CD14-positive monocyte (primary cell): ENCODE measurements around the gene KRT8. TPM values are rescaled to one million over a fixed set of nuclear protein-coding genes. Genes with fewer than 3 reads are reported as not detected.

Experiments
- DNase-seq, 3 donors: peaks; one replicate each; pipeline ENCODE4 v3.0.0-alpha.2; 2011 to 2022
- H2AFZ ChIP-seq: 2 replicates; pipeline ENCODE4 v1.6.0; 2012; ENCODE audit warnings: mild to moderate bottlenecking, low read depth, low read length, inconsistent platforms; ENCODE audit not compliant: insufficient read depth, poor library complexity, severe bottlenecking
- H3K27ac ChIP-seq, 2 donors: 1 replicate in 1 of 2; 2 replicates in 1 of 2; pipeline ENCODE4 v1.5.1; 2012 to 2013; ENCODE audit warnings: low read length in 2 of 2, control low read depth in 1 of 2, inconsistent platforms in 1 of 2, low read depth in 1 of 2, mild to moderate bottlenecking in 1 of 2
- H3K27me3 ChIP-seq, 2 donors: one replicate each; pipeline versions ENCODE4 v1.6.0 to v1.6.1; 2011 to 2013; ENCODE audit warnings: low read length in 2 of 2; ENCODE audit not compliant: control insufficient read depth in 2 of 2, insufficient read depth in 2 of 2
- H3K36me3 ChIP-seq, 2 donors: replicated peaks in 1 of 2; 1 replicate in 1 of 2; 2 replicates in 1 of 2; pipeline versions ENCODE4 v1.5.1 to v1.6.1; 2012 to 2013; ENCODE audit warnings: low read length in 2 of 2, control low read depth in 1 of 2, inconsistent platforms in 1 of 2, mild to moderate bottlenecking in 1 of 2; ENCODE audit not compliant: insufficient read depth in 2 of 2, control insufficient read depth in 1 of 2
- H3K4me1 ChIP-seq, 2 donors: 1 replicate in 1 of 2; 2 replicates in 1 of 2; pipeline versions ENCODE4 v1.5.1 to v1.6.1; 2012 to 2013; ENCODE audit warnings: low read length in 2 of 2, control low read depth in 1 of 2, inconsistent platforms in 1 of 2, mild to moderate bottlenecking in 1 of 2, moderate library complexity in 1 of 2; ENCODE audit not compliant: insufficient read depth in 2 of 2, control insufficient read depth in 1 of 2
- H3K4me2 ChIP-seq: replicated peaks from 2 replicates; pipeline ENCODE3; 2012; ENCODE audit warnings: low read length, moderate library complexity, mild to moderate bottlenecking; ENCODE audit not compliant: poor library complexity, severe bottlenecking; ENCODE audit errors: extremely low read depth
- H3K4me3 ChIP-seq, 3 experiments: fragments of 200-600 bp in 1 of 3; sonication (generic) in 1 of 3; replicated peaks in 1 of 3; 1 replicate in 2 of 3; 2 replicates in 1 of 3; pipeline ENCODE4 v1.5.1; 2011 to 2013; ENCODE audit warnings: low read length in 3 of 3, mild to moderate bottlenecking in 3 of 3, control low read depth in 2 of 3, low read depth in 2 of 3, inconsistent platforms in 1 of 3, moderate library complexity in 1 of 3
- H3K79me2 ChIP-seq: 2 replicates; pipeline ENCODE4 v1.6.0; 2012; ENCODE audit warnings: mild to moderate bottlenecking, control low read depth, inconsistent platforms, low read length, moderate library complexity; ENCODE audit not compliant: insufficient read depth
- H3K9ac ChIP-seq: 2 replicates; pipeline ENCODE4 v1.6.0; 2017; ENCODE audit warnings: low read length, mild to moderate bottlenecking; ENCODE audit not compliant: insufficient read depth, poor library complexity, severe bottlenecking
- H3K9me3 ChIP-seq, 2 donors: replicated peaks in 1 of 2; 1 replicate in 1 of 2; 2 replicates in 1 of 2; pipeline versions ENCODE4 v1.5.1 to v1.6.1; 2012 to 2013; ENCODE audit warnings: low read length in 2 of 2, control low read depth in 1 of 2; ENCODE audit not compliant: control insufficient read depth in 1 of 2, insufficient read depth in 1 of 2
- H4K20me1 ChIP-seq: 2 replicates; pipeline ENCODE4 v1.6.0; 2012; ENCODE audit warnings: mild to moderate bottlenecking, low read length, control low read depth, moderate library complexity; ENCODE audit not compliant: insufficient read depth
- H3K27ac Mint-ChIP-seq, 7 donors: one replicate each; pipeline ENCODE4 v1.8.0; 2020; ENCODE audit warnings: mild to moderate bottlenecking in 7 of 7, mixed read lengths in 7 of 7, moderate library complexity in 6 of 7, inconsistent platforms in 2 of 7
- H3K27me3 Mint-ChIP-seq, 3 donors: one replicate each; pipeline ENCODE4 v1.8.0; 2021 to 2022; ENCODE audit warnings: low read depth in 3 of 3, mild to moderate bottlenecking in 3 of 3, mixed read lengths in 3 of 3, moderate library complexity in 3 of 3, inconsistent platforms in 1 of 3
- H3K36me3 Mint-ChIP-seq, 2 donors: one replicate each; pipeline ENCODE4 v1.8.0; 2020; ENCODE audit warnings: mixed read lengths in 2 of 2, inconsistent platforms in 1 of 2, mild to moderate bottlenecking in 1 of 2
- H3K4me1 Mint-ChIP-seq: one replicate; pipeline ENCODE4 v1.8.0; 2020; ENCODE audit warnings: mild to moderate bottlenecking, mixed read lengths
- H3K4me3 Mint-ChIP-seq, 2 donors: one replicate each; pipeline ENCODE4 v1.8.0; 2020; ENCODE audit warnings: mild to moderate bottlenecking in 2 of 2, mixed read lengths in 2 of 2, moderate library complexity in 1 of 2
- H3K9me3 Mint-ChIP-seq, 7 donors: one replicate each; pipeline ENCODE4 v1.8.0; 2020 to 2022; ENCODE audit warnings: mixed read lengths in 7 of 7, mild to moderate bottlenecking in 6 of 7, moderate library complexity in 6 of 7, inconsistent platforms in 2 of 7
- WGBS: methylation state at CpG from one replicate; pipeline ENCODE4 v1.1.5; 2013; ENCODE audit warnings: missing lambda C conversion rate; ENCODE audit not compliant: insufficient coverage; 5-methylcytosine and 5-hydroxymethylcytosine counted together
- intact Hi-C, 2 donors: fragments of 100-400 bp; cut with micrococcal nuclease; formaldehyde crosslinking; loops; one replicate each; pipeline versions ENCODE4 v1.15.0 to v1.15.1; 2023
- polyA plus RNA-seq, 3 donors: library from polyadenylated mRNA; depleted of rRNA in 1 of 3; unstranded in 2 of 3; stranded (reverse) in 1 of 3; fragments of 300-500 nt in 2 of 3; fragments of >200 nt in 1 of 3; fragmentation: Illumina TruSeq in 2 of 3; gene quantifications; 1 replicate in 2 of 3; 2 replicates in 1 of 3; pipeline ENCODE4 v1.2.3, GENCODE V29; 2012 to 2021
- TF ChIP-seq, protein P1 (sequence below): fragments of 200-600 bp; IDR thresholded peaks from one replicate; pipeline ENCODE4 v1.8.0; 2022; ENCODE audit warnings: antibody characterized with exemption, mild to moderate bottlenecking

Gene KRT8
- polyA plus RNA-seq, 3 donors, result 0.16 to 0.39 TPM; not detected in 1

DNA sequence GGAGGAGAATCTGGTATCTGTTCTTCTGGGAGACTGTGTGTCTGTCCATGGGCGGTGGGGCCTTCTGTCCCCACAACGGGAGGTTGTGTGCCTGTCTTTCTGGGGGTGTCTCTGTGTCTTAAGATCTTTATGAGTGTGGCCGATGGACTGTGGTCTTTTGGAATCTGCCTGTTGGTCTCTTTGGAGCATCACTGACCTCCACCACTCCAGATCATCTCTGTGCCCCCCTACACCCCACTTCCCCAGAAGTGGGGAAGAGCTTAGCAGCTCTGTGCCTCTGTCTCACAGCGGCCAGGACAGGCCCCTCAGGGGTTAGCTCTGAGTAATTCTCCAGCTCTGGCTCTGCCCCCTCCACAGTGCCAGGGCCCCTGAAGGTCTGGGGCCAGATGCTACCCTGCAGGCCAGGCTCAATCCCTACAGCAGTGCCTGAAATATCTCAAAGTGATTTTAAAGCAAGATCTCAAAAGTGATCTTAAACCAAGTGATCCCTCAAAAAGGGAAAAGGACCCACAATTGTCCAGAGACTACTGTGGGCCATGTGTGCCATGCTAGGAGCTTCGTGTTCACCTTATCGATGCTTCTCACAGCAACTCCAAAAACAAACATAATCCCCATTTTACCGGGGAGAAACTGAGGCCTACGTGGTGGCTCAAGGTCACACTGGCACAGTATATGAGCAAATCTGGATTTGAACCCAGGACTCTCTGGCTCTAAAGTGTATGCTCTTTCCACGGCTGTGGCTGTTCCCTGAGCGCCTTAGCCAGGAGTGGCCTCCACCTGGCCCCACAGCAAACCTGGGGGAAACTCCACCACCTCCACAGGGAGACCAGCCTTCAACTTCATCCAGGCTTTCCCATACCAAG lies 30.1 kb downstream of the KRT8 start:
- Histone ChIP-seq H3K4me1 (peaks cover 34 to 56% of the 10 kb centered on the region in 2 donors), H2AFZ (peak overlapping the region; percentile 81), H3K36me3 (no peaks in the 10 kb centered on the region), H3K27ac (peak overlapping the region; percentile 9 to 72), H3K9me3 (no peaks in the 10 kb centered on the region), H4K20me1 (no peaks in the 10 kb centered on the region), H3K9ac (peak overlapping the region; percentile 85), H3K79me2 (no peaks in the 10 kb centered on the region), H3K4me3 (peak overlapping the region; percentile 11 to 64 (median 26)), H3K4me2 (peak overlapping the region; percentile 78), H3K27me3 (no peaks in the 10 kb centered on the region)
- no peaks in the 10 kb centered on the region for H3K9me3 Mint-ChIP-seq
- peaks cover 0 to 2% of the 10 kb centered on the region in 2 donors for H3K36me3 Mint-ChIP-seq
- TF ChIP-seq, protein P1, sequence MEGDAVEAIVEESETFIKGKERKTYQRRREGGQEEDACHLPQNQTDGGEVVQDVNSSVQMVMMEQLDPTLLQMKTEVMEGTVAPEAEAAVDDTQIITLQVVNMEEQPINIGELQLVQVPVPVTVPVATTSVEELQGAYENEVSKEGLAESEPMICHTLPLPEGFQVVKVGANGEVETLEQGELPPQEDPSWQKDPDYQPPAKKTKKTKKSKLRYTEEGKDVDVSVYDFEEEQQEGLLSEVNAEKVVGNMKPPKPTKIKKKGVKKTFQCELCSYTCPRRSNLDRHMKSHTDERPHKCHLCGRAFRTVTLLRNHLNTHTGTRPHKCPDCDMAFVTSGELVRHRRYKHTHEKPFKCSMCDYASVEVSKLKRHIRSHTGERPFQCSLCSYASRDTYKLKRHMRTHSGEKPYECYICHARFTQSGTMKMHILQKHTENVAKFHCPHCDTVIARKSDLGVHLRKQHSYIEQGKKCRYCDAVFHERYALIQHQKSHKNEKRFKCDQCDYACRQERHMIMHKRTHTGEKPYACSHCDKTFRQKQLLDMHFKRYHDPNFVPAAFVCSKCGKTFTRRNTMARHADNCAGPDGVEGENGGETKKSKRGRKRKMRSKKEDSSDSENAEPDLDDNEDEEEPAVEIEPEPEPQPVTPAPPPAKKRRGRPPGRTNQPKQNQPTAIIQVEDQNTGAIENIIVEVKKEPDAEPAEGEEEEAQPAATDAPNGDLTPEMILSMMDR, result no peak
- peak overlapping the region; percentile 75 to 93 for H3K4me3 Mint-ChIP-seq
- H3K27ac Mint-ChIP-seq, result peak overlapping the region; percentile 82 to 97 (median 89)
- WGBS, result 67% methylated on average over 6 of the region's 10 CpGs
- peaks cover 50% of the 10 kb centered on the region for H3K4me1 Mint-ChIP-seq
- DNase-seq, result peak in 2 of 3 donors; percentile 27 to 32
- intact Hi-C loops, result loop anchor here (2.0 to 10.0 kb wide), 4 partner anchors 293 to 720 kb away; no protein-coding TSS in a partner anchor
- peaks cover 6 to 19% (median 8%) of the 10 kb centered on the region in 3 donors for H3K27me3 Mint-ChIP-seq

DNA sequence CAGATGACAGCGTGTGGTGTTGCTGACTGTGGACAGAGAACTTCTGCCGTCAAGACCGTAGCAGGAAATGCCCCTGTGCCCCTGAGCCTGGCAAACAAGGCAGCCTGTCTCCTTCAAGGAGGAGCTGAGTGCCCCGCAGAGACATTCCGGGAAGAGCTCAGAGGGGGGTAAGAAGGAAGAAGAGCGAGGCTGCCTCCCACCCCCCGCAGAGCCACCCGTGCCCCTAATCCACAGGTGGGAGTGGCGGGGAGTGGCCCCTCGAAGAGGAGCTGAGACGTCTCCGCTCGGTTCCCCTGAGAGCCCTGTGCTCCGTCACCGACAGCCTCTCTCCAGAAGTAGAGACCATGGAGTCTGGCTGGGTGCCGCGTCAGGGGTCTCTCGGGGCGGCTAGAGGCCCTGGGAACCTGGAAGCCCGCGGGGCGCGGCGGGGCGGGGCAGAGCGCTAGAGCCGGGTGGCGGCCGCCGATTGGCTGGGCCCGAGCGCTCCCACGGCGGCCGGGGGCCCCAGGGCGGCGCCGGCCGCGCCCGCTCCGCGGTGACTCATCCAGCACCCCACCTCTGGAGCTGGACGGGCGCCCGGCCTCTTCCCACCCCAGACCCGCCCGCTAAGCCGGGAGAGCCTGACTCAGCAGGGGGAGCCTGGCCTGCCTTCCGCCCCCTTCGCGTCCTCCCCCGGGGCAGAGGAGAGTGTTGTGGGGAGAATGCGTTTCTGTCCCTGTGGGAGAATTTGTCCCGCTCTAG lies 30.9 kb downstream of the KRT8 start:
- H3K4me2 ChIP-seq, result peak overlapping the region; percentile 78
- H3K9me3 Mint-ChIP-seq, result no peaks in the 10 kb centered on the region
- peaks cover 44% of the 10 kb centered on the region for H3K4me1 Mint-ChIP-seq
- H3K36me3 ChIP-seq, result no peaks in the 10 kb centered on the region
- H3K4me3 ChIP-seq, result peak overlapping the region; percentile 45 to 64 (median 60)
- peak overlapping the region; percentile 85 for H3K9ac ChIP-seq
- no peaks in the 10 kb centered on the region for H3K79me2 ChIP-seq
- intact Hi-C loops, result loop anchor here (2.0 to 10.0 kb wide), 2 partner anchors 501 to 719 kb away; no protein-coding TSS in a partner anchor
- H3K27me3 Mint-ChIP-seq, result peaks cover 6 to 17% (median 7%) of the 10 kb centered on the region in 3 donors
- peak; percentile 89 to 91 (median 91) for DNase-seq
- no peaks in the 10 kb centered on the region for H3K27me3 ChIP-seq
- TF ChIP-seq, protein P1, result no peak
- no peaks in the 10 kb centered on the region for H3K9me3 ChIP-seq
- H3K27ac ChIP-seq, result peak overlapping the region; percentile 64 to 88
- H3K27ac Mint-ChIP-seq, result peak overlapping the region; percentile 82 to 98 (median 91)
- under 1% methylated on average over 38 of the region's 55 CpGs for WGBS
- peaks cover 0 to 2% of the 10 kb centered on the region in 2 donors for H3K36me3 Mint-ChIP-seq
- no peaks in the 10 kb centered on the region for H4K20me1 ChIP-seq
- H3K4me3 Mint-ChIP-seq, result peak overlapping the region; percentile 80 to 93
- H2AFZ ChIP-seq, result peak overlapping the region; percentile 81
- peaks cover 27 to 49% of the 10 kb centered on the region in 2 donors for H3K4me1 ChIP-seq
